GM18502 (cell line): ENCODE data around the gene ZNF771.

Experiments
- ATAC-seq: cut with Tn5 transposase; IDR thresholded peaks from one replicate; pipeline ENCODE4 v1.9.1; 2021; ENCODE audit warnings: mild to moderate bottlenecking; ENCODE audit not compliant: unreplicated experiment, poor library complexity

Gene ZNF771

GRCh38 chr16:30397776-30398660 is 9.4 kb upstream of the ZNF771 start:
- no peak for ATAC-seq

- ATAC-seq = no peak
Measured at GRCh38 chr16:30398661-30399434, 8.6 kb upstream of the ZNF771 start.

GRCh38 chr16:30399435-30400186 is 7.8 kb upstream of the ZNF771 start:
- ATAC-seq = no peak

- ATAC-seq = no peak
Measured at GRCh38 chr16:30401768-30402425, 5.5 kb upstream of the ZNF771 start.

GRCh38 chr16:30406795-30407101 is 658 bp upstream of the ZNF771 start:
- peak; percentile 25 for ATAC-seq

GRCh38 chr16:30407804-30408534 is 563 bp downstream of the ZNF771 start:
- ATAC-seq = no peak

- ATAC-seq = peak; percentile 38
Measured at GRCh38 chr16:30409125-30410060, 2.0 kb downstream of the ZNF771 start.

GRCh38 chr16:30413112-30413806 is 5.9 kb downstream of the ZNF771 start:
- no peak for ATAC-seq

- no peak for ATAC-seq
Measured at GRCh38 chr16:30414159-30414558, 6.8 kb downstream of the ZNF771 start.

GRCh38 chr16:30416047-30416603 is 8.7 kb downstream of the ZNF771 start:
- ATAC-seq = no peak

GRCh38 chr16:30416624-30417528 is 9.5 kb downstream of the ZNF771 start:
- no peak for ATAC-seq

- ATAC-seq = peak; percentile 86
Measured at GRCh38 chr16:30417529-30418349, 10.3 kb downstream of the ZNF771 start.

GRCh38 chr16:30418350-30419181 is 11.2 kb downstream of the ZNF771 start:
- no peak for ATAC-seq

GRCh38 chr16:30421010-30421409 is 13.6 kb downstream of the ZNF771 start:
- ATAC-seq = no peak

GRCh38 chr16:30428055-30428454 is 20.6 kb downstream of the ZNF771 start:
- ATAC-seq = no peak
